SU-DHL-6 (cell line): ENCODE measurements around the gene SFMBT2.

Experiments
- EZH2phosphoT487 ChIP-seq: fragments of 200-600 bp; sonication (generic), shearing (Covaris generic); conservative IDR thresholded peaks from 2 replicates; pipeline ENCODE4 v1.6.1; 2018; ENCODE audit warnings: mild to moderate bottlenecking, antibody characterized with exemption, low read length, moderate library complexity, mixed read lengths
- TF ChIP-seq, protein P1 (sequence below): fragments of 200-600 bp; sonication (generic); IDR thresholded peaks from one replicate; pipeline ENCODE4 v1.5.1; 2017; ENCODE audit warnings: antibody characterized with exemption, mild to moderate bottlenecking, low read length, moderate library complexity; ENCODE audit not compliant: insufficient read depth, poor library complexity, severe bottlenecking

DNA sequence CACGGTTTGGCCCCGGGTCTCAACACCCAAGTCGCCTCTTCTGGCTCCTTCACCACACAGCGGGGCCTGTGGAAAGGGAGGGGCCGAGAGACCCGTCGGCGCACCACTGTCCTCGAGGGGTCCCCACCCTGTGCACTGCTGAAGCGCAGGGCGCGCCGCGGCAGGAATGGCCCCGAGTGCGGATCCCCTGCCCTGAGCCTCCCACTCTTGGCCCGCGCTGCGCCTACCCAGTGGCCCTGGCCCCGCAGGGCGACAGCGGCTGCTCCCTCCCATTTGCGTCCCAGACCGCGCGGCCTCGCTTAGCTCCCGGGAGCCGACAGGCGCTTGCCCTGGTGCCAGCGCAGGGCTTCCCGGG, 2.1 kb upstream of the SFMBT2 start:
- TF ChIP-seq, protein P1, sequence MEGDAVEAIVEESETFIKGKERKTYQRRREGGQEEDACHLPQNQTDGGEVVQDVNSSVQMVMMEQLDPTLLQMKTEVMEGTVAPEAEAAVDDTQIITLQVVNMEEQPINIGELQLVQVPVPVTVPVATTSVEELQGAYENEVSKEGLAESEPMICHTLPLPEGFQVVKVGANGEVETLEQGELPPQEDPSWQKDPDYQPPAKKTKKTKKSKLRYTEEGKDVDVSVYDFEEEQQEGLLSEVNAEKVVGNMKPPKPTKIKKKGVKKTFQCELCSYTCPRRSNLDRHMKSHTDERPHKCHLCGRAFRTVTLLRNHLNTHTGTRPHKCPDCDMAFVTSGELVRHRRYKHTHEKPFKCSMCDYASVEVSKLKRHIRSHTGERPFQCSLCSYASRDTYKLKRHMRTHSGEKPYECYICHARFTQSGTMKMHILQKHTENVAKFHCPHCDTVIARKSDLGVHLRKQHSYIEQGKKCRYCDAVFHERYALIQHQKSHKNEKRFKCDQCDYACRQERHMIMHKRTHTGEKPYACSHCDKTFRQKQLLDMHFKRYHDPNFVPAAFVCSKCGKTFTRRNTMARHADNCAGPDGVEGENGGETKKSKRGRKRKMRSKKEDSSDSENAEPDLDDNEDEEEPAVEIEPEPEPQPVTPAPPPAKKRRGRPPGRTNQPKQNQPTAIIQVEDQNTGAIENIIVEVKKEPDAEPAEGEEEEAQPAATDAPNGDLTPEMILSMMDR, result no peak
- no peak for TF ChIP-seq EZH2phosphoT487
